ENCODE results near the gene LENG1.

The LENG1 gene

GRCh38 chr19:54160854-54161253 lies 1.3 kb upstream of the LENG1 start:
- peak overlapping the region; percentile 55 for H3K4me3 ChIP-seq (ENCODE audit: low read depth, low read length)
- TF ChIP-seq CTCF (IDR thresholded peaks at IDR 0.05; ENCODE audit: borderline replicate concordance, insufficient read depth, low read depth, low read length): no peak

GRCh38 chr19:54160182-54160811 lies 776 bp upstream of the LENG1 start:
- no peak for TF ChIP-seq CTCF (IDR thresholded peaks at IDR 0.05; ENCODE audit: borderline replicate concordance, insufficient read depth, low read depth, low read length)

GRCh38 chr19:54158812-54159351 lies 639 bp downstream of the LENG1 start:
- TF ChIP-seq CTCF (IDR thresholded peaks at IDR 0.05; ENCODE audit: borderline replicate concordance, insufficient read depth, low read depth, low read length): no peak
- H3K4me3 ChIP-seq (ENCODE audit: low read depth, low read length): peak overlapping the region; percentile 57

More at GRCh38 chr19:54160182-54160811, 776 bp upstream of the LENG1 start:
- H3K4me3 ChIP-seq (ENCODE audit: low read depth, low read length): peak overlapping the region; percentile 55

- no peak overlapping the region for H3K4me3 ChIP-seq (ENCODE audit: low read depth, low read length)
Measured at GRCh38 chr19:54156953-54157352, 2.6 kb downstream of the LENG1 start.

GRCh38 chr19:54156490-54156889 lies 3.0 kb downstream of the LENG1 start:
- H3K4me3 ChIP-seq (ENCODE audit: low read depth, low read length): no peak overlapping the region
- no peak for TF ChIP-seq CTCF (IDR thresholded peaks at IDR 0.05; ENCODE audit: borderline replicate concordance, insufficient read depth, low read depth, low read length)

More at GRCh38 chr19:54156953-54157352, 2.6 kb downstream of the LENG1 start:
- TF ChIP-seq CTCF (IDR thresholded peaks at IDR 0.05; ENCODE audit: borderline replicate concordance, insufficient read depth, low read depth, low read length): no peak

- TF ChIP-seq CTCF (IDR thresholded peaks at IDR 0.05; ENCODE audit: borderline replicate concordance, insufficient read depth, low read depth, low read length): no peak
- H3K4me3 ChIP-seq (ENCODE audit: low read depth, low read length): no peak overlapping the region
Measured at GRCh38 chr19:54155694-54156093, 3.8 kb downstream of the LENG1 start.

Measured in GM12875 (cell line).